HL-60/S4 treated with retinoic acid at 250 ng/mL for 4 days and 3 days (cell line): Measurements from ENCODE around the gene UFSP1.
"Not testable (repeated sequence)": the region's sequence is repeated elsewhere in the genome, so short reads cannot be mapped to it uniquely, and the experiment has no call there.

ENCODE experiments used
- in situ Hi-C: fragments of 300-500 bp; cut with MboI; formaldehyde crosslinking; loops from 2 replicates; pipeline ENCODE4 v1.7.0; 2022; ENCODE audit warnings: low sequenced_read_pairs

The UFSP1 gene

GRCh38 chr7:100865372-100865911 lies 24.1 kb downstream of the UFSP1 start:
- in situ Hi-C loops: no loop called here

- in situ Hi-C loops: no loop called here
These were observed 25.2 kb downstream of the UFSP1 start for GRCh38 chr7:100864263-100864845.

- in situ Hi-C loops: no loop called here
These were observed 26.0 kb downstream of the UFSP1 start for GRCh38 chr7:100863406-100863950.

- in situ Hi-C loops: no loop called here
These were observed 27.9 kb downstream of the UFSP1 start for GRCh38 chr7:100861616-100861985.

DNA sequence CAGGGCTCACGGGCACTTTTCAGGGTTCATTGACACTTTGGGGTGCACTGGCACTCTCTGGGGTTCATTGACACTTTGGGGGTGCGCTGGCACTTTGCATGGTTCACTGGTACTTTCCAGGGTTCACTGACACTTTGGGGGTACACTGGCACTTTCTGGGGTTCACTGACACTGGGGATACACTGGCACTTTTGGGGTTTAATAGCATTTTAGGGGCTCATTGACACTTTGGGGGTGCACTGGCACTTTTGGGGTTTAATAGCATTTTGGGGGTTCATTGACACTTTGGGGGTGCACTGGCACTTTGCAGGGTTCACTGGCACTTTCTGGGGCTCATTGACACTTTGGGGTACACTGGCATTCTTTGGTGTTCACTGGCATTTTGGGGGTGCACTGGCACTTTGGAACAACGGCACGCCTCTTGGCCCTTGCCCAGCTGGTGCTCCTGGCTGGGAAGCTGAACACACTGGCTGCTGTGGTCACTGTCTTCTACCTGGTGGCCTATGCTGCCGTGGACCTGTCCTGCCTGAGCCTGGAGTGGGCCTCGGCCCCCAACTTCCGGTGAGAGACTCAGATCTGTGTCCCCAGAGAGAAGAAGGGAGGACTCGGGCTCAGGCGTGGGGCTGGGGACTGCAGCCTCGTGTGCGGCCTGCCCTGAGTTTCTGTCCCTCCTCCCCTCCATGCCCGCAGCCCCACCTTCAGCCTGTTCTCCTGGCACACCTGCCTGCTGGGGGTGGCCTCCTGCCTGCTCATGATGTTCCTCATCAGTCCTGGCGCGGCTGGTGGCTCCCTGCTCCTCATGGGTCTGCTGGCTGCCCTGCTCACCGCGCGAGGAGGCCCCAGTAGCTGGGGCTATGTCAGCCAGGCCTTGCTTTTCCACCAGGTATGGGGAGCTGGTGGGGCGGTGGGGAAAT lies 28.6 kb downstream of the UFSP1 start:
- in situ Hi-C loops: no loop called here

GRCh38 chr7:100859856-100860255 lies 29.7 kb downstream of the UFSP1 start:
- in situ Hi-C loops: no loop called here

- in situ Hi-C loops: no loop called here
These were observed 32.6 kb downstream of the UFSP1 start for GRCh38 chr7:100856871-100857282.

DNA sequence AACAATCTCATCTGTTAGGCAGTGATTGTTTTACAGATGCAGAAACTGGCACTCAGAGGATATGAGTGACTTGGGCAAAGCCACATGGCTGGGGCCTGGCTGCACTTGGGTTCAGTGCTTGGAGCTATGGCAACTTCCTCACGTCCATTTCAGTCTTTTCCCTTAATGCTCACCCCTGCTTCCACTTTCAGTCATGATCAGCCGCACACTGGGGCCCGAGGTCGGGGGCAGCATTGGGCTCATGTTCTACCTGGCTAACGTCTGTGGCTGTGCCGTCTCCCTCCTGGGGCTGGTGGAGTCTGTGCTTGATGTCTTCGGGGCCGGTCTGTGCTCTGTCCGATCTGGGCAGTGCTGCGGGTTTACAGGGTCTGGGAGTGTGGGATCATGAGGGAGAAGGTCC lies 34.0 kb downstream of the UFSP1 start:
- in situ Hi-C loops: no loop called here

GRCh38 chr7:100854899-100855298 lies 34.6 kb downstream of the UFSP1 start:
- in situ Hi-C loops: not testable (repeated sequence)

DNA sequence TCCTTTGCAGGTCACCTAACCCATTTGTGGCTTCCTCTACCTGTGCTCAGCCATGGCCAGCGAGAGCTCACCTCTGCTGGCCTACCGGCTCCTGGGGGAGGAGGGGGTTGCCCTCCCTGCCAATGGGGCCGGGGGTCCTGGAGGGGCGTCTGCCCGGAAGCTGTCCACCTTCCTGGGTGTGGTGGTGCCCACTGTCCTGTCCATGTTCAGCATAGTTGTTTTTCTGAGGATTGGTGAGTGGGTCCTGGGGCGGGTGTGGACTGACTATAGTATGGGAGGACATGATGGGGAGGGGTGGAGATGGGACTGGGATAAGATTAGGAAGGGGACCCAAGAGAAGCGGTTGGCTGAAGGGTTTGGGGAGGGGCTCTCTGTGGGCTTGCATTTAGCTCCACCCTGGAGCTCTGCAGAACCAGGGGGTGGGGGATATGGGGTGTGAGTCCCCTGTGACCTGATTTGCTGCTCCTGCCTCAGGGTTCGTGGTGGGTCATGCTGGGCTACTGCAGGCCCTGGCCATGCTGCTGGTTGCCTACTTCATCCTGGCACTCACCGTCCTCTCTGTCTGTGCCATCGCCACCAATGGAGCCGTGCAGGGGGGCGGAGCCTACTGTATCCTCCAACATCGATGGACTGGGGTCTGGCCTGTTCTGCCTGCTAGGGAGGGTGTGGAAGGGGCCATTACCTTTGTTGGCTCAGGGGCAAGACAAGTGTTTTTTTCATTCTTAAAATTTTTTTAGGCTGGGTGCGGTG lies 35.2 kb downstream of the UFSP1 start:
- in situ Hi-C loops: no loop called here

DNA sequence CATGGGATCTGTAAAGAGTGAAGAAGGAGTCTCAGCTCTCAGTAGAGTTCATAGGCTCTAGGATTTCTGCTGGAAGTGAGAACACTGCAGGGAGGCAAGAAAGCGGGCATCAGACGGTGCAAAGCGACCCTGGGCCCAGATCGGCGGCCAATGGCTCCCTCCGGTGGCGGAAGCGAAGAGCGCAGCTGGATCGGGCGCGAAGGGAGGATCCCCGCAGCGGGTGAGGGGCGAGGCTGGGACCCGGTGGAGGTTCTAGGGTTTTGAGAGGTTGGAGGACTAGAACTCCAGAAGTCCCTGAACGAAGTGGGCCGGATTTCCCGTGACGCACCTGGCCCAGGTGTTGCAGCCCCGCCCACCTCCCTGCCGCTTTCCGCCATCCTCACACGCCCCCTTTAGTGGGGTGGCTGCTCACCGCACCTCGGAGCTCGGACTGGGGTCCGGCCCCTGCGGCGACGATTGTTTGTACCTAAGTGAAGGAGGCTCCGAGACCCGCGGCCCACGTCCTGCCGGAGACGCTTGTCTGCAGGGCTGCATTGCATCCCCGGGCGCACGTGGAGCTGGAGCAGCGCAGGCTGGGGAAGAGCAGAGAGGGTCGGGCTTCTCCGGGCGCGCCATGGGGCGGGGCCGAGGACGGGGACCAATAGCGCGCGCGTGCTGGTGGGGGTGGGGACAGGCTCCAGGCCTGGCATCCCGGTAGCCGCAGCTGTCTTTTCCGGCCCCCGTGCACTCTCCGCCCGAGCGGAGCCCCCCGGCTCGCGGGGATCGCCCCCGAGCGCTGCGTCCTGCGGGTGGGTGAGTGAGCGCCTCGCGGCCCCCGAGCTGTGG lies 37.3 kb downstream of the UFSP1 start, which contains the start of gene SLC12A9:
Gene SLC12A9, plus strand, starts transcription at position 666 of the 825 bp plus-strand sequence. CDS start 1,485 bp downstream, outside the sequence.
- in situ Hi-C loops: no loop called here

DNA sequence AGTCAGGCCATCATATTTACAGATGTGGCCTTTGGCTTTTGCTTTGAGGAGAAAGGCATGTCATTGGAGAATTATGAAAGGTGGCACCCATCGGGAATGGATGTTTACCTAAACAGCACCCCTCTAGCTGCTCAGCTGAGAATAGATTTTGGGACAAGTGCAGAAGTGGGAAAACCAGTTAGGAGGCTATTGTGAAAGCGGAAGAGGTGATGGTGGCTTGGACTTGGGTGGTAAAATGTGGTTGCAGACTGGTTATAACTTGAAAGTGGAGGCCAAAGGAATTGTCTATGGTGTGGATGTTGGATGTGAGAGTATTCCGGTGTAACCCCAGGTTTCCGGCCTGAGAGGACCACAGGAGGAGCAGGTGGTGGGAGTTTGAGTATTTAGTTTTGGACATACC lies 42.2 kb downstream of the UFSP1 start:
- in situ Hi-C loops: no loop called here

DNA sequence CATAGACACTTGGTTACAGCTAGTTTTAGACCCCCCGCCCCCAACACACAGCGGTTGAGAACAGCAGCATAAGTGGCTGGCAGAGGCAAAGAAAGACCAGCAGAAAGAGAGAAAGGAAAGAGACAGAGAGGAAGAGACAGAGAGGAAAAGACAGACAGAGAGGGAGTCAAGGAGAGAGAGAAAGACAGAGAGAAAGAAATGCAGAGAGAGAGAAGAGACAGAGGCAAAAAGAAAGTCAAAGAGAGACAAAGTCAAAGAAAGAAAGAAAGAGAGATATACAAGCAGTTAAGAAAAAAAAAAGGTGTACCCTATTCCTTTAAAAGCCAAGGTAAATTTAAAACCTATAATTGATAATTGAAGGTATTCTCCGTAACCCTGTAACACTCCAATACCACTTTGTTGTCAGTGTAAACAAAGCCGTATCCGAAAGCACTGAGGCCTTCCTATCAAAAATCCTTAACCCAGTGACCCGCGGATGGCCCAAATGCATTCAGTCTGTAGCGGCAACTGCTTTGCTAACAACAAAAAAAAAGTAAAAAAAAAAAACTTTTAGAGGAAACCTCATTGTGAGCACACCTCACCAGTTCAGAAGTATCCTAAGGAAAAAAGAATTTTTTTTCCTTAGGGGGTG lies 48.9 kb downstream of the UFSP1 start:
- in situ Hi-C loops: no loop called here

- in situ Hi-C loops: no loop called here
These were observed 50.2 kb downstream of the UFSP1 start for GRCh38 chr7:100839361-100839760.
